ENCODE results near the gene MOK. TPM values are rescaled to one million over a fixed set of nuclear protein-coding genes. Genes with fewer than 3 reads are reported as not detected.

MOK gene
- total and polyA plus RNA-seq, 2 experiments from 2014 or later = 28.1 to 31.7 TPM

GRCh38 chr14:102187044-102187443 lies 117.9 kb downstream of the MOK start:
- H3K36me3 ChIP-seq = no peaks in the 10 kb centered on the region
- no peak overlapping the region for H3K4me3 ChIP-seq
- H3K27me3 ChIP-seq = no peaks in the 10 kb centered on the region
- peak overlapping the region; percentile 37 for H3K27ac ChIP-seq
- TF ChIP-seq CTCF (IDR thresholded peaks at IDR 0.05; ENCODE audit: low read depth, low read length) = no peak
- peak in 1 of 2 donors; percentile 80 for DNase-seq (ENCODE audit: low read depth in 1 of 2, low spot score in 1 of 2)
- H3K4me1 ChIP-seq (ENCODE audit: low read depth) = peaks cover 25% of the 10 kb centered on the region
- no peaks in the 10 kb centered on the region for H3K9me3 ChIP-seq (ENCODE audit: low read depth)

GRCh38 chr14:102185360-102185759 lies 119.6 kb downstream of the MOK start:
- no peak for TF ChIP-seq CTCF (IDR thresholded peaks at IDR 0.05; ENCODE audit: low read depth, low read length)
- no peak for DNase-seq (ENCODE audit: low read depth in 1 of 2, low spot score in 1 of 2)
- no peak overlapping the region for H3K27ac ChIP-seq
- peaks cover 29% of the 10 kb centered on the region for H3K4me1 ChIP-seq (ENCODE audit: low read depth)
- H3K4me3 ChIP-seq = no peak overlapping the region
- H3K36me3 ChIP-seq = no peaks in the 10 kb centered on the region
- no peaks in the 10 kb centered on the region for H3K9me3 ChIP-seq (ENCODE audit: low read depth)
- no peaks in the 10 kb centered on the region for H3K27me3 ChIP-seq

- Histone ChIP-seq H3K4me1 (ENCODE audit: low read depth) (peaks cover 33% of the 10 kb centered on the region), H3K4me3 (no peak overlapping the region), H3K36me3 (no peaks in the 10 kb centered on the region), H3K27ac (no peak overlapping the region), H3K9me3 (ENCODE audit: low read depth) (no peaks in the 10 kb centered on the region), H3K27me3 (no peaks in the 10 kb centered on the region)
- TF ChIP-seq CTCF (IDR thresholded peaks at IDR 0.05; ENCODE audit: low read depth, low read length) = no peak
- DNase-seq (ENCODE audit: low read depth in 1 of 2, low spot score in 1 of 2) = no peak
Measured at GRCh38 chr14:102184316-102185035, 120.5 kb downstream of the MOK start.

- TF ChIP-seq CTCF (IDR thresholded peaks at IDR 0.05; ENCODE audit: low read depth, low read length) = no peak
- no peaks in the 10 kb centered on the region for H3K36me3 ChIP-seq
- peaks cover 33% of the 10 kb centered on the region for H3K4me1 ChIP-seq (ENCODE audit: low read depth)
- no peak overlapping the region for H3K27ac ChIP-seq
- H3K4me3 ChIP-seq = no peak overlapping the region
- DNase-seq (ENCODE audit: low read depth in 1 of 2, low spot score in 1 of 2) = no peak
- H3K9me3 ChIP-seq (ENCODE audit: low read depth) = no peaks in the 10 kb centered on the region
- H3K27me3 ChIP-seq = no peaks in the 10 kb centered on the region
Measured at GRCh38 chr14:102183886-102184285, 121.1 kb downstream of the MOK start.

- DNase-seq (ENCODE audit: low read depth in 1 of 2, low spot score in 1 of 2) = peak in 1 of 2 donors; percentile 17
- Histone ChIP-seq H3K9me3 (ENCODE audit: low read depth) (no peaks in the 10 kb centered on the region), H3K27ac (no peak overlapping the region), H3K4me3 (no peak overlapping the region), H3K36me3 (no peaks in the 10 kb centered on the region), H3K27me3 (no peaks in the 10 kb centered on the region), H3K4me1 (ENCODE audit: low read depth) (peaks cover 33% of the 10 kb centered on the region)
- TF ChIP-seq CTCF (IDR thresholded peaks at IDR 0.05; ENCODE audit: low read depth, low read length) = no peak
Measured at GRCh38 chr14:102182936-102183619, 121.9 kb downstream of the MOK start.

All from cardiac muscle cell (in vitro differentiated cells and primary cell).